HG03060 (cell line): ENCODE measurements around the gene EPN2.

ENCODE experiments used
- ATAC-seq: cut with Tn5 transposase; IDR thresholded peaks from one replicate; pipeline ENCODE4 v1.9.1; 2021; ENCODE audit warnings: low read depth, moderate number of reproducible peaks; ENCODE audit not compliant: unreplicated experiment

Gene EPN2

GRCh38 chr17:19376811-19377210 is 139.6 kb downstream of the EPN2 start:
- ATAC-seq: no peak

GRCh38 chr17:19377602-19378415 is 140.6 kb downstream of the EPN2 start:
- peak; percentile 68 for ATAC-seq

GRCh38 chr17:19378416-19379360 is 141.5 kb downstream of the EPN2 start, which contains the start of gene MAPK7:
Gene MAPK7 (plus strand): TSS chr17:19378498. CDS start chr17:19378901, 403 bp downstream.
- ATAC-seq: no peak

- no peak for ATAC-seq
These were observed 142.3 kb downstream of the EPN2 start for GRCh38 chr17:19379361-19380065.

GRCh38 chr17:19380481-19381301 is 143.5 kb downstream of the EPN2 start:
- no peak for ATAC-seq

- no peak for ATAC-seq
These were observed 144.2 kb downstream of the EPN2 start for GRCh38 chr17:19381361-19381740.

- no peak for ATAC-seq
These were observed 144.7 kb downstream of the EPN2 start for GRCh38 chr17:19381741-19382444.

GRCh38 chr17:19382531-19383444 is 145.6 kb downstream of the EPN2 start:
- no peak for ATAC-seq

GRCh38 chr17:19383681-19384470 is 146.7 kb downstream of the EPN2 start:
- no peak for ATAC-seq

GRCh38 chr17:19384723-19385391 is 147.7 kb downstream of the EPN2 start:
- ATAC-seq: no peak

- ATAC-seq: no peak
These were observed 148.4 kb downstream of the EPN2 start for GRCh38 chr17:19385521-19385983.
